Bronchial epithelial cell (primary cell): Measurements from ENCODE around the gene SUCLG2. TPM values are rescaled to one million over a fixed set of nuclear protein-coding genes. Genes with fewer than 3 reads are reported as not detected.

ENCODE experiments used
- DNase-seq: peaks from one replicate; pipeline ENCODE4 v3.0.0-alpha.2; 2010; ENCODE audit warnings: low read depth
- FAIRE-seq: peaks from 2 replicates; lab custom pipeline; 2011; peaks lifted over from hg19 to GRCh38; lab: Jason Lieb, UNC
- H3K27me3 ChIP-seq: 2 replicates; pipeline ENCODE4 v1.5.1; 2011; ENCODE audit warnings: low read length; ENCODE audit not compliant: control insufficient read depth, insufficient read depth
- H3K36me3 ChIP-seq: 2 replicates; pipeline ENCODE4 v1.5.1; 2011; ENCODE audit warnings: low read length; ENCODE audit not compliant: control insufficient read depth, insufficient read depth
- H3K4me3 ChIP-seq: 2 replicates; pipeline ENCODE4 v1.5.1; 2011; ENCODE audit warnings: mild to moderate bottlenecking, low read depth, low read length, control low read depth
- CTCF ChIP-seq: IDR thresholded peaks from 2 replicates; pipeline ENCODE4 v1.5.1; 2011; ENCODE audit warnings: mild to moderate bottlenecking, moderate library complexity, low read length, control low read depth, inconsistent platforms; ENCODE audit not compliant: insufficient read depth, severe bottlenecking
- total RNA-seq: library from RNA; depleted of rRNA; stranded (reverse); fragments of >200 nt; gene quantifications from 2 replicates; pipeline ENCODE4 v1.2.1, GENCODE V29; 2014

The SUCLG2 gene
- total RNA-seq, 1 donor from 2014 or later, result 42.1 TPM

- Histone ChIP-seq H3K27me3 (no peaks in the 10 kb centered on the region), H3K4me3 (no peak overlapping the region), H3K36me3 (peaks cover 1% of the 10 kb centered on the region)
- no peak for TF ChIP-seq CTCF
- FAIRE-seq, result no peak
- DNase-seq, result no peak
These were observed 137.9 kb downstream of the SUCLG2 start for GRCh38 chr3:67516496-67516895.

DNA sequence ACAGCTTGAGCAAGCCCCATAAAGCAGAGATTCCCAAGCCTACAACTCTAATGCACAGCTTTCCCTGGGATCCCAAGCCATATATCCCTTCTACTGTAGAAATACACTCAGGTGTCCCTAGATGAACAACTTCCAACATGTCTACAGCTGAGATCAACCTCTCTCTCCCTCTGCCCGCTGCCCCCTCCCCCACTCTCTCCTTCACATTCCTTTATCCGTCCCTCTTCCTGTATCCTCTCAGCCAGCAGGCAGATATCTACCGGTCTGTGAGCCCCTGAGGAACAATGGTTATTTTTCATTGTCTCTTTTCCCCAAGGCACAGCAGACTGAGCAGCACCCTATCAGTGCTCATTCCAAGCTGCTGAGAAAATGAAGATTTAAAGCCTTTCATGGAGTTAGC lies 138.6 kb downstream of the SUCLG2 start:
- no peak for FAIRE-seq

GRCh38 chr3:67509471-67510075 lies 144.8 kb downstream of the SUCLG2 start:
- Histone ChIP-seq H3K27me3 (no peaks in the 10 kb centered on the region), H3K4me3 (no peak overlapping the region), H3K36me3 (no peaks in the 10 kb centered on the region)
- FAIRE-seq (no peak), DNase-seq (peak; percentile 38)
- no peak for TF ChIP-seq CTCF

More for the DNA sequence above, 138.6 kb downstream of the SUCLG2 start:
- no peaks in the 10 kb centered on the region for H3K27me3 ChIP-seq
- TF ChIP-seq CTCF, result no peak
- no peak overlapping the region for H3K4me3 ChIP-seq
- peaks cover 1% of the 10 kb centered on the region for H3K36me3 ChIP-seq
- DNase-seq, result no peak

DNA sequence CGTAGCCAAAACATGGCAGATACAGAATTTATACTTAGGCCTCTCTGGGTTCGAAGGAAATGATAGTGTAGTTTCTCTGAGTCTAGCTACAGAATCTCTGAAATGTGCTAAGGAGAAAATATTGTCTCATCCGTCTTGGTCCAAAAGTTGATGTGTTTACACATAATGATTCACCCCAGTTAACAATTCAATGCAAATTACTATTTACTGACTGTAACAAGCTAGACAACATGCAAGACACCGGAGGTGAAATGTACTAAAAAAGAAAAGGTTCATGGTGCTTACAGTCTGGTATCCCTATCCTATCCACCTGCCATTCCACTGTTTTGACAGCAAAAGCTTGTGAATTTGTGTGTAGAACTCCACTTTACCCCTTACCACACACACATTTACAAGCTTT lies 146.8 kb downstream of the SUCLG2 start:
- DNase-seq (peak; percentile 31), FAIRE-seq (no peak)
- H3K4me3 ChIP-seq, result no peak overlapping the region
- no peaks in the 10 kb centered on the region for H3K36me3 ChIP-seq
- H3K27me3 ChIP-seq, result no peaks in the 10 kb centered on the region
- no peak for TF ChIP-seq CTCF

- FAIRE-seq (no peak), DNase-seq (no peak)
- Histone ChIP-seq H3K36me3 (no peaks in the 10 kb centered on the region), H3K27me3 (no peaks in the 10 kb centered on the region), H3K4me3 (no peak overlapping the region)
- TF ChIP-seq CTCF, result no peak
These were observed 153.7 kb downstream of the SUCLG2 start for GRCh38 chr3:67500709-67501108.

DNA sequence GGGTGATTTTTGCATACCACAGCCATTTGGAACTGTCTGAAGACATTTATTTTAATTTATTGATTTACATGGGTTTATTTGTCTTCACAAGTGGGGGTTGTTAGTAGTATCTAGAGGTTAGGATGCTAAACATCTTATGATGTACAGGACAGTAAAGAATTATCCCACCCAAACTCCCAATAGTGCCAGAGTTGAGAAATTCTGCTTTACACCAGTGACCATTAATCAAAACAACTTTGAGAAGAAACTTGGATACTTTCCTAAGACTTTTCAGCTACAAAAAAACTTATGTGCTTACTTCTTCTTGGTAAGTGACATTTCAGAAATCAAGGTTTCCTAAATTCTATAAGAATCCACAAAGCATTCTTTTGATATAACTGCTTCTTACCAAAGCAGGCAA lies 156.7 kb downstream of the SUCLG2 start:
- no peak for DNase-seq
- no peak for TF ChIP-seq CTCF
- H3K27me3 ChIP-seq, result no peaks in the 10 kb centered on the region
- no peaks in the 10 kb centered on the region for H3K36me3 ChIP-seq
- no peak overlapping the region for H3K4me3 ChIP-seq
- FAIRE-seq, result no peak
